Measurements from ENCODE around the gene TRPM8. TPM values are rescaled to one million over a fixed set of nuclear protein-coding genes. Genes with fewer than 3 reads are reported as not detected.

The TRPM8 gene
- total RNA-seq, 1 experiment from 2014 or later, result 3.9 TPM

DNA sequence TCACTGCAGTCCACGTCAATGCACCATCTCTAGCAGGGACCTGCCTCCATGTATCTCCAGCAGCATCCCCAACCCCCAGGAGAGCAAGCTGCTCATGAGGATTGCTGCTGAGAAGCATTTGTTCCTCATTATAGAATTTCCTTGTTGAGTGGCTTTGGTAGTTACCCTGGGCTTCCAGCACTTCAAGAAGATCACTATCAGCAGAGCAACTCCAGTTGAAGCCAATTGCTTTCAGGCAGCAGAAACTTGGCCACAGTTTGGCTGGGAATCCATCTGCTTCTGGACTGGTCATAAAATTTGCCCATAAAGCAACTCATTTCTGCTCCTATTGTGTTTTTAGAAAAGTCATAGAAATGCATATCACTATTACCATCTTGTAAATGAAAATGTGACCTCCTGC is 17.4 kb downstream of the TRPM8 start:
- TF ChIP-seq SIN3A (IDR thresholded peaks at IDR 0.05; ENCODE audit: borderline replicate concordance, insufficient read depth, low read depth, low read length) (no peak), TCF7L2 (IDR thresholded peaks at IDR 0.05; ENCODE audit: low read depth, low read length) (0 out of 2 replicates have a peak, but pooled peaks have one; percentile 53), POLR2AphosphoS5 (IDR thresholded peaks at IDR 0.05; ENCODE audit: low read depth, low read length) (no peak)
- TF ChIP-seq, protein P1, sequence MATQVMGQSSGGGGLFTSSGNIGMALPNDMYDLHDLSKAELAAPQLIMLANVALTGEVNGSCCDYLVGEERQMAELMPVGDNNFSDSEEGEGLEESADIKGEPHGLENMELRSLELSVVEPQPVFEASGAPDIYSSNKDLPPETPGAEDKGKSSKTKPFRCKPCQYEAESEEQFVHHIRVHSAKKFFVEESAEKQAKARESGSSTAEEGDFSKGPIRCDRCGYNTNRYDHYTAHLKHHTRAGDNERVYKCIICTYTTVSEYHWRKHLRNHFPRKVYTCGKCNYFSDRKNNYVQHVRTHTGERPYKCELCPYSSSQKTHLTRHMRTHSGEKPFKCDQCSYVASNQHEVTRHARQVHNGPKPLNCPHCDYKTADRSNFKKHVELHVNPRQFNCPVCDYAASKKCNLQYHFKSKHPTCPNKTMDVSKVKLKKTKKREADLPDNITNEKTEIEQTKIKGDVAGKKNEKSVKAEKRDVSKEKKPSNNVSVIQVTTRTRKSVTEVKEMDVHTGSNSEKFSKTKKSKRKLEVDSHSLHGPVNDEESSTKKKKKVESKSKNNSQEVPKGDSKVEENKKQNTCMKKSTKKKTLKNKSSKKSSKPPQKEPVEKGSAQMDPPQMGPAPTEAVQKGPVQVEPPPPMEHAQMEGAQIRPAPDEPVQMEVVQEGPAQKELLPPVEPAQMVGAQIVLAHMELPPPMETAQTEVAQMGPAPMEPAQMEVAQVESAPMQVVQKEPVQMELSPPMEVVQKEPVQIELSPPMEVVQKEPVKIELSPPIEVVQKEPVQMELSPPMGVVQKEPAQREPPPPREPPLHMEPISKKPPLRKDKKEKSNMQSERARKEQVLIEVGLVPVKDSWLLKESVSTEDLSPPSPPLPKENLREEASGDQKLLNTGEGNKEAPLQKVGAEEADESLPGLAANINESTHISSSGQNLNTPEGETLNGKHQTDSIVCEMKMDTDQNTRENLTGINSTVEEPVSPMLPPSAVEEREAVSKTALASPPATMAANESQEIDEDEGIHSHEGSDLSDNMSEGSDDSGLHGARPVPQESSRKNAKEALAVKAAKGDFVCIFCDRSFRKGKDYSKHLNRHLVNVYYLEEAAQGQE (IDR thresholded peaks at IDR 0.05; ENCODE audit: insufficient read depth in 1 of 2, low read depth in 2 of 2, low read length in 1 of 2), result no peak
- TF ChIP-seq, protein P2, sequence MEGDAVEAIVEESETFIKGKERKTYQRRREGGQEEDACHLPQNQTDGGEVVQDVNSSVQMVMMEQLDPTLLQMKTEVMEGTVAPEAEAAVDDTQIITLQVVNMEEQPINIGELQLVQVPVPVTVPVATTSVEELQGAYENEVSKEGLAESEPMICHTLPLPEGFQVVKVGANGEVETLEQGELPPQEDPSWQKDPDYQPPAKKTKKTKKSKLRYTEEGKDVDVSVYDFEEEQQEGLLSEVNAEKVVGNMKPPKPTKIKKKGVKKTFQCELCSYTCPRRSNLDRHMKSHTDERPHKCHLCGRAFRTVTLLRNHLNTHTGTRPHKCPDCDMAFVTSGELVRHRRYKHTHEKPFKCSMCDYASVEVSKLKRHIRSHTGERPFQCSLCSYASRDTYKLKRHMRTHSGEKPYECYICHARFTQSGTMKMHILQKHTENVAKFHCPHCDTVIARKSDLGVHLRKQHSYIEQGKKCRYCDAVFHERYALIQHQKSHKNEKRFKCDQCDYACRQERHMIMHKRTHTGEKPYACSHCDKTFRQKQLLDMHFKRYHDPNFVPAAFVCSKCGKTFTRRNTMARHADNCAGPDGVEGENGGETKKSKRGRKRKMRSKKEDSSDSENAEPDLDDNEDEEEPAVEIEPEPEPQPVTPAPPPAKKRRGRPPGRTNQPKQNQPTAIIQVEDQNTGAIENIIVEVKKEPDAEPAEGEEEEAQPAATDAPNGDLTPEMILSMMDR (IDR thresholded peaks at IDR 0.05), result no peak
- Histone ChIP-seq H3K27ac (ENCODE audit: low read length) (peak overlapping the region; percentile 61; the same call in 1 of the 2 replicates), H3K4me1 (ENCODE audit: control insufficient read depth, insufficient read depth, low read length) (peaks cover 4% of the 10 kb centered on the region; the same call in 1 of the 2 replicates), H3K36me3 (ENCODE audit: control insufficient read depth, insufficient read depth, low read length) (no peaks in the 10 kb centered on the region), H3K4me3 (ENCODE audit: low read depth in 2 of 2, low read length in 2 of 2) (no peak overlapping the region), H3K9me3 (ENCODE audit: control insufficient read depth, insufficient read depth, low read depth, low read length) (no peaks in the 10 kb centered on the region), H3K27me3 (ENCODE audit: control insufficient read depth, insufficient read depth, low read length) (no peaks in the 10 kb centered on the region)
- ChIA-PET CTCF (no interaction called here), POLR2A (no interaction called here)
- ATAC-seq (no peak), DNase-seq (ENCODE audit: low read depth, low spot score) (no peak)
- BruUV-seq (replicated peaks), result no TSS peak
- in situ Hi-C loops (cut with HindIII; ENCODE audit: low pct_unique_long_range_greater_than_20kb, low sequenced_read_pairs) (no loop called here), intact Hi-C loops (cut with micrococcal nuclease; ENCODE audit: unreplicated experiment) (no loop called here)

DNA sequence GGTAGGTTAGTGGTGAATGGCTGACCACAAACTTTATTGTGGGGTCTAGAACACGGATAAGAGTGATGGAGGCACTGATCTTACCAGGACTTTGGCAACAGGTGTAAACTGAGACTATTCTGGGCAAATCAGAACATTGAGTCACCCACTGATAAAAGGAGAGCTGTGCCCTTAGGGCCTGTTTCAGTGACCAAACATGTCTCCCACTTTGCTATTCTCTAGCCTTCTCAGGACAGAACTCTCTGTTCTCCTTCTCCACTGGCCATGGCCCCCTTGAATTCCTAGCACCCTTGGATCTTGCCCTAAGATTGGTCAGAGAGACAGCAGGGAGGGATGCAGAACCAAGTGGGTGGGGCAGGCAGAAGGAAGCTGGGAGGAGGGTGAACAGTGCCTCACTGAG is 18.3 kb downstream of the TRPM8 start:
- no peaks in the 10 kb centered on the region for H3K27me3 ChIP-seq (ENCODE audit: control insufficient read depth, insufficient read depth, low read length)
- BruUV-seq (replicated peaks), result no TSS peak
- TF ChIP-seq, protein P1 (IDR thresholded peaks at IDR 0.05; ENCODE audit: insufficient read depth in 1 of 2, low read depth in 2 of 2, low read length in 1 of 2), result no peak
- no peak for TF ChIP-seq TCF7L2 (IDR thresholded peaks at IDR 0.05; ENCODE audit: low read depth, low read length)
- TF ChIP-seq SIN3A (IDR thresholded peaks at IDR 0.05; ENCODE audit: borderline replicate concordance, insufficient read depth, low read depth, low read length), result no peak
- TF ChIP-seq, protein P2 (IDR thresholded peaks at IDR 0.05), result no peak
- no peak for TF ChIP-seq POLR2AphosphoS5 (IDR thresholded peaks at IDR 0.05; ENCODE audit: low read depth, low read length)
- peak overlapping the region; percentile 24 for H3K27ac ChIP-seq (ENCODE audit: low read length)
- H3K36me3 ChIP-seq (ENCODE audit: control insufficient read depth, insufficient read depth, low read length), result no peaks in the 10 kb centered on the region
- H3K4me3 ChIP-seq (ENCODE audit: low read depth in 2 of 2, low read length in 2 of 2), result no peak overlapping the region
- intact Hi-C loops (cut with micrococcal nuclease; ENCODE audit: unreplicated experiment), result no loop called here
- POLR2A ChIA-PET, result no interaction called here
- DNase-seq (ENCODE audit: low read depth, low spot score), result no peak
- H3K9me3 ChIP-seq (ENCODE audit: control insufficient read depth, insufficient read depth, low read depth, low read length), result no peaks in the 10 kb centered on the region
- in situ Hi-C loops (cut with HindIII; ENCODE audit: low pct_unique_long_range_greater_than_20kb, low sequenced_read_pairs), result no loop called here
- no peak for ATAC-seq
- CTCF ChIA-PET, result no interaction called here
- peaks cover 4% of the 10 kb centered on the region; the same call in 1 of the 2 replicates for H3K4me1 ChIP-seq (ENCODE audit: control insufficient read depth, insufficient read depth, low read length)

Measured in Panc1 (cell line).